Heart left ventricle (tissue), 16 donors: ENCODE data around the gene XRCC6. TPM values are rescaled to one million over a fixed set of nuclear protein-coding genes. Genes with fewer than 3 reads are reported as not detected.

Experiments
- ATAC-seq, 4 donors: fragments of 200-7000 bp; cut with Tn5 transposase; one replicate each; pipeline ENCODE4 v1.9.1; 2020 to 2022; ENCODE audit warnings: moderate library complexity in 4 of 4, mild to moderate bottlenecking in 3 of 4, moderate number of reproducible peaks in 1 of 4
- DNase-seq, 5 donors: peaks; one replicate each; pipeline ENCODE4 v3.0.0-alpha.2; 2020
- H3K27ac ChIP-seq, 12 donors: fragments of 200-600 bp; sonication (generic) in 4 of 12; one replicate each; pipeline versions ENCODE4 v1.5.0 to v1.8.0; 2016 to 2022; ENCODE audit warnings: mild to moderate bottlenecking in 2 of 12
- H3K27me3 ChIP-seq, 9 donors: fragments of 200-600 bp; sonication (generic) in 2 of 9; one replicate each; pipeline versions ENCODE4 v1.5.1 to v1.8.0; 2016 to 2022; ENCODE audit warnings: mild to moderate bottlenecking in 3 of 9
- H3K36me3 ChIP-seq, 9 donors: fragments of 200-600 bp; sonication (generic) in 2 of 9; one replicate each; pipeline versions ENCODE4 v1.5.0 to v1.8.0; 2018 to 2022; ENCODE audit warnings: mild to moderate bottlenecking in 2 of 9
- H3K4me1 ChIP-seq, 12 donors: fragments of 200-600 bp; sonication (generic) in 4 of 12; one replicate each; pipeline versions ENCODE4 v1.5.0 to v1.8.0; 2016 to 2022; ENCODE audit warnings: mild to moderate bottlenecking in 3 of 12
- H3K4me3 ChIP-seq, 12 donors: fragments of 200-600 bp; sonication (generic) in 4 of 12; one replicate each; pipeline versions ENCODE4 v1.5.0 to v1.8.0; 2017 to 2022; ENCODE audit warnings: mild to moderate bottlenecking in 9 of 12, moderate library complexity in 4 of 12
- H3K9me3 ChIP-seq, 12 donors: fragments of 200-600 bp; sonication (generic) in 4 of 12; one replicate each; pipeline versions ENCODE4 v1.5.0 to v1.8.0; 2016 to 2022; ENCODE audit warnings: mild to moderate bottlenecking in 1 of 12
- CTCF ChIP-seq, 12 donors: fragments of 200-600 bp; sonication (generic) in 4 of 12; IDR thresholded peaks; one replicate each; pipeline versions ENCODE4 v1.5.0 to v1.8.0; 2018 to 2022; ENCODE audit warnings: antibody characterized with exemption in 12 of 12, mild to moderate bottlenecking in 5 of 12
- POLR2A ChIP-seq, 2 donors: fragments of 450-650 bp; IDR thresholded peaks; one replicate each; pipeline ENCODE4 v1.6.1; 2017; ENCODE audit warnings: antibody characterized with exemption in 2 of 2, mild to moderate bottlenecking in 2 of 2, moderate library complexity in 2 of 2
- WGBS, 4 donors: extraction: QIAGEN DNeasy Blood & Tissue Kit in 2 of 4; methylation state at CpG; one replicate each; pipeline versions ENCODE4 v1.1.5 to v1.1.7; 2013 to 2018; 5-methylcytosine and 5-hydroxymethylcytosine counted together
- intact Hi-C, 10 donors: fragments of 100-400 bp; cut with DNase I; formaldehyde crosslinking; loops; one replicate each; pipeline versions ENCODE4 v1.11.1 to v1.14.2; 2022
- polyA plus RNA-seq, 2 donors: library from polyadenylated mRNA; stranded (reverse); fragments of 200-250 nt; gene quantifications; one replicate each; pipeline ENCODE4 v1.2.3, GENCODE V29; 2013
- total RNA-seq, 9 donors: library from RNA; depleted of rRNA in 2 of 9; stranded (reverse); fragments of >200 nt in 2 of 9; fragmentation: NEBNext Ultra II Directional in 3 of 9; extraction: Animal tissue kit (Norgen Biotek cat#: 25700) in 3 of 9; gene quantifications; one replicate each; pipeline versions ENCODE4 v1.1.0 to v1.2.4, GENCODE V29; 2016 to 2023
- donor health status: ischemic (EF 13 %, LVEDD 7.1; RV severe dilation, severe dysfunction).
- donor health status: healthy with polysubstance abuse.
- donor health status: DM: no; HTN: yes; CAD: no.
- donor health status: DM: no; HTN: no; CAD: no.
- donor health status: ischemic (EF 25% LVEDD 6.9; RV normal size, moderate dysfunction).
- donor health status: ischemic (EF 25% LVEDD 5.7; RV mildly dilated, moderate dysfunction).
- donor health status: healthy.
- donor health status: DM: yes; HTN: yes; CAD: no.
- donor health status: ischemic (EF 35%, LVEDD 5.7; RV mildly dilated, moderate dysfunction).
- donor health status: nonischemic (EF 11% LVEDD 7.7; RV severe dilation, severe dysfunction).
- donor health status: DM: yes; HTN: yes; CAD: no.
- donor health status: PGD.
- donor health status: ischemic (EF 29% LVEDD 5.4; RV normal size, mild dysfunction).
- donor health status: nonischemic (EF 23%, LVEDD 6.1; RV moderate dilation, normal function).

XRCC6 gene
- total and polyA plus RNA-seq, 11 donors = 123 to 231 (median 176) TPM

GRCh38 chr22:41696703-41697102, 75.6 kb downstream of the XRCC6 start:
- H3K4me3 ChIP-seq = peak overlapping the region in 1 of 12 donors; percentile 43
- intact Hi-C loops = loop anchor here (1.0 to 10.0 kb wide), 8 partner anchors 106 to 746 kb away; partner anchors contain the start of genes CCDC134 (in 1 of the 10) and SREBF2 (in 1 of the 10)
- H3K4me1 ChIP-seq = peaks cover 0 to 20% (median 14%) of the 10 kb centered on the region in 12 donors
- peaks cover 0 to 13% (median 5%) of the 10 kb centered on the region in 9 donors for H3K36me3 ChIP-seq
- DNase-seq (peak in 2 of 5 donors; percentile 19 to 34), ATAC-seq (peak in 1 of 4 donors; percentile 10)
- H3K27ac ChIP-seq = peak overlapping the region in 10 of 12 donors; percentile 39 to 70 (median 56)
- no peaks in the 10 kb centered on the region for H3K27me3 ChIP-seq
- WGBS, 4 donors = 55 to 65% (median 60%) methylated on average over 10 to 11 of the region's 11 CpGs
- no peaks in the 10 kb centered on the region for H3K9me3 ChIP-seq
- TF ChIP-seq POLR2A (IDR thresholded peaks at IDR 0.05) (no peak), CTCF (IDR thresholded peaks at IDR 0.05) (no peak)

- no peaks in the 10 kb centered on the region for H3K27me3 ChIP-seq
- peaks cover 0 to 20% (median 14%) of the 10 kb centered on the region in 12 donors for H3K4me1 ChIP-seq
- WGBS, 4 donors = 24 to 28% (median 25%) methylated on average over 6 to 12 of the region's 12 CpGs
- intact Hi-C loops = loop anchor here in 9 of 10 donors (1.0 to 10.0 kb wide), 8 partner anchors 105 to 745 kb away; partner anchors contain the start of genes CCDC134 (in 1 of the 9) and SREBF2 (in 1 of the 9)
- TF ChIP-seq CTCF (IDR thresholded peaks at IDR 0.05) = peak; percentile 94 to 99 (median 99)
- no peak for TF ChIP-seq POLR2A (IDR thresholded peaks at IDR 0.05)
- peak; percentile 90 to 96 (median 92) for DNase-seq
- H3K4me3 ChIP-seq = peak overlapping the region in 7 of 12 donors; percentile 30 to 43 (median 37)
- peaks cover 0 to 13% (median 5%) of the 10 kb centered on the region in 9 donors for H3K36me3 ChIP-seq
- peak overlapping the region in 10 of 12 donors; percentile 39 to 70 (median 56) for H3K27ac ChIP-seq
- no peaks in the 10 kb centered on the region for H3K9me3 ChIP-seq
- peak; percentile 53 to 90 (median 82) for ATAC-seq
Measured at GRCh38 chr22:41697126-41697775, 76.2 kb downstream of the XRCC6 start.

GRCh38 chr22:41699264-41700107, 78.4 kb downstream of the XRCC6 start, which contains the start of gene MEI1:
TSS of gene MEI1 (plus strand) at chr22:41699503. CDS start at chr22:41699539, 36 bp downstream.
- H3K27me3 ChIP-seq = no peaks in the 10 kb centered on the region
- peaks cover 0 to 20% (median 14%) of the 10 kb centered on the region in 12 donors for H3K4me1 ChIP-seq
- intact Hi-C loops = loop anchor here in 5 of 10 donors (5.0 to 10.0 kb wide), 5 partner anchors 103 to 743 kb away; partner anchors contain the start of genes CCDC134 (in 1 of the 5) and SREBF2 (in 1 of the 5)
- peak; percentile 47 to 79 (median 74) for ATAC-seq
- 42 to 53% (median 47%) methylated on average over 39 to 69 of the region's 69 CpGs for WGBS, 4 donors
- TF ChIP-seq POLR2A (IDR thresholded peaks at IDR 0.05) (no peak), CTCF (IDR thresholded peaks at IDR 0.05) (no peak)
- no peaks in the 10 kb centered on the region for H3K9me3 ChIP-seq
- peaks cover 0 to 2% (median 0%) of the 10 kb centered on the region in 9 donors for H3K36me3 ChIP-seq
- peak; percentile 84 to 96 (median 91) for DNase-seq
- peak within 1 kb of the TSS in 6 of 12 donors; percentile 11 to 31 (median 24) for H3K4me3 ChIP-seq
- no peak within 1 kb of the TSS for H3K27ac ChIP-seq
